Loucy (cell line): Measurements from ENCODE around the gene BPIFB3.

Experiments used
- H2AFZ ChIP-seq: fragments of 200-600 bp; sonication (generic); 2 replicates; pipeline ENCODE4 v1.6.0; 2016; ENCODE audit warnings: antibody characterized with exemption, mild to moderate bottlenecking, low read length, moderate library complexity
- H3F3A ChIP-seq: fragments of 200-600 bp; 2 replicates; pipeline ENCODE4 v1.6.0; 2016; ENCODE audit warnings: antibody characterized with exemption, low read depth, mild to moderate bottlenecking
- H3K27me3 ChIP-seq: fragments of 200-600 bp; sonication (generic); 2 replicates; pipeline ENCODE4 v1.6.1; 2014; ENCODE audit warnings: low read length, mild to moderate bottlenecking; ENCODE audit not compliant: insufficient read depth, poor library complexity, severe bottlenecking
- H3K36me3 ChIP-seq: fragments of 200-600 bp; sonication (generic); 2 replicates; pipeline ENCODE4 v1.6.1; 2016; ENCODE audit warnings: low read length; ENCODE audit not compliant: insufficient read depth
- H3K4me1 ChIP-seq: fragments of 200-600 bp; sonication (generic); 2 replicates; pipeline ENCODE4 v1.5.1; 2014; ENCODE audit warnings: low read length, mild to moderate bottlenecking; ENCODE audit not compliant: insufficient read depth, poor library complexity, severe bottlenecking
- H3K4me2 ChIP-seq: fragments of 200-600 bp; sonication (generic); 2 replicates; pipeline ENCODE4 v1.6.0; 2014; ENCODE audit warnings: antibody characterized with exemption, low read length, low read depth, mild to moderate bottlenecking; ENCODE audit not compliant: poor library complexity, severe bottlenecking
- H3K4me3 ChIP-seq: fragments of 200-600 bp; sonication (generic); 2 replicates; pipeline ENCODE4 v1.5.1; 2014; ENCODE audit warnings: low read length, mild to moderate bottlenecking, mixed read lengths; ENCODE audit not compliant: poor library complexity, severe bottlenecking
- H3K79me2 ChIP-seq: fragments of 200-600 bp; sonication (generic); 2 replicates; pipeline ENCODE4 v1.6.1; 2014; ENCODE audit warnings: low read length; ENCODE audit not compliant: insufficient read depth
- H3K9ac ChIP-seq: fragments of 200-600 bp; sonication (generic); 2 replicates; pipeline ENCODE4 v1.6.0; 2014; ENCODE audit warnings: mild to moderate bottlenecking, low read depth, low read length, moderate library complexity; ENCODE audit not compliant: poor library complexity, severe bottlenecking
- H3K9me2 ChIP-seq: fragments of 200-600 bp; sonication (generic); replicated peaks from 2 replicates; pipeline ENCODE4 v1.6.1; 2016; ENCODE audit warnings: low read depth, low read length, mixed read lengths
- H3K9me3 ChIP-seq: fragments of 200-600 bp; sonication (generic); 2 replicates; pipeline ENCODE4 v1.6.1; 2014; ENCODE audit warnings: mild to moderate bottlenecking, antibody characterized with exemption, low read length, low read depth; ENCODE audit not compliant: insufficient read depth
- H4K20me1 ChIP-seq: fragments of 200-600 bp; sonication (generic); 2 replicates; pipeline ENCODE4 v1.6.0; 2014; ENCODE audit warnings: antibody characterized with exemption, low read length, mild to moderate bottlenecking; ENCODE audit not compliant: insufficient read depth, poor library complexity, severe bottlenecking
- EZH2phosphoT487 ChIP-seq: fragments of 200-600 bp; IDR thresholded peaks from 2 replicates; pipeline ENCODE4 v1.6.1; 2018; ENCODE audit warnings: antibody characterized with exemption, mild to moderate bottlenecking, moderate library complexity, borderline replicate concordance
- TF ChIP-seq, protein P1 (sequence below): fragments of 200-600 bp; sonication (generic); conservative IDR thresholded peaks from 2 replicates; pipeline ENCODE4 v1.5.1; 2014; ENCODE audit warnings: mild to moderate bottlenecking, antibody characterized with exemption, low read length

BPIFB3 gene

DNA sequence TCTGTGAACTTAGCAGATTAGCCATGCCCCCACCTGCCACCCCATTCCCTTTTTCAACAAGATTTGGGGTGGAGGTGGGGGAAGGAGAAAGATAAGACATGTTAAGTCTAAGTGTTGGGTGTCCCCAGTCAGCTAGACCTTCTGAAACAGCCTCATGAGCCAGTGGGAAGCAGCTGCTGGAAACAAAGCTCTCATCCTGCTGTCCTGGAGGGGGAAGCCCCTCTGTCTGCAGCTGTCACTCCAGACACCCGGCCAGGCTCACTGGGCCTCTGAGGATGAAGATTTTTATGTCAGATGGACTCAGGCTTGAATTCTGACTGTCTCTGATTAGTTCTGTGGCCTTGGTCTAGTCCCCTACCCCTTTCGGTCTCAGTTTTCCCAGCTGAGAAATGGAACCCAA is 1.1 kb downstream of the BPIFB3 start:
- Histone ChIP-seq H3K36me3 (no peaks in the 10 kb centered on the region), H3K9me3 (no peaks in the 10 kb centered on the region), H3K9me2 (no peaks in the 10 kb centered on the region), H3K4me1 (no peaks in the 10 kb centered on the region), H3F3A (no peaks in the 10 kb centered on the region), H3K9ac (no peak overlapping the region), H2AFZ (no peak overlapping the region), H4K20me1 (no peaks in the 10 kb centered on the region), H3K79me2 (no peaks in the 10 kb centered on the region), H3K27me3 (no peaks in the 10 kb centered on the region), H3K4me2 (no peak overlapping the region), H3K4me3 (no peak overlapping the region)
- TF ChIP-seq, protein P1, sequence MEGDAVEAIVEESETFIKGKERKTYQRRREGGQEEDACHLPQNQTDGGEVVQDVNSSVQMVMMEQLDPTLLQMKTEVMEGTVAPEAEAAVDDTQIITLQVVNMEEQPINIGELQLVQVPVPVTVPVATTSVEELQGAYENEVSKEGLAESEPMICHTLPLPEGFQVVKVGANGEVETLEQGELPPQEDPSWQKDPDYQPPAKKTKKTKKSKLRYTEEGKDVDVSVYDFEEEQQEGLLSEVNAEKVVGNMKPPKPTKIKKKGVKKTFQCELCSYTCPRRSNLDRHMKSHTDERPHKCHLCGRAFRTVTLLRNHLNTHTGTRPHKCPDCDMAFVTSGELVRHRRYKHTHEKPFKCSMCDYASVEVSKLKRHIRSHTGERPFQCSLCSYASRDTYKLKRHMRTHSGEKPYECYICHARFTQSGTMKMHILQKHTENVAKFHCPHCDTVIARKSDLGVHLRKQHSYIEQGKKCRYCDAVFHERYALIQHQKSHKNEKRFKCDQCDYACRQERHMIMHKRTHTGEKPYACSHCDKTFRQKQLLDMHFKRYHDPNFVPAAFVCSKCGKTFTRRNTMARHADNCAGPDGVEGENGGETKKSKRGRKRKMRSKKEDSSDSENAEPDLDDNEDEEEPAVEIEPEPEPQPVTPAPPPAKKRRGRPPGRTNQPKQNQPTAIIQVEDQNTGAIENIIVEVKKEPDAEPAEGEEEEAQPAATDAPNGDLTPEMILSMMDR = no peak
- no peak for TF ChIP-seq EZH2phosphoT487

DNA sequence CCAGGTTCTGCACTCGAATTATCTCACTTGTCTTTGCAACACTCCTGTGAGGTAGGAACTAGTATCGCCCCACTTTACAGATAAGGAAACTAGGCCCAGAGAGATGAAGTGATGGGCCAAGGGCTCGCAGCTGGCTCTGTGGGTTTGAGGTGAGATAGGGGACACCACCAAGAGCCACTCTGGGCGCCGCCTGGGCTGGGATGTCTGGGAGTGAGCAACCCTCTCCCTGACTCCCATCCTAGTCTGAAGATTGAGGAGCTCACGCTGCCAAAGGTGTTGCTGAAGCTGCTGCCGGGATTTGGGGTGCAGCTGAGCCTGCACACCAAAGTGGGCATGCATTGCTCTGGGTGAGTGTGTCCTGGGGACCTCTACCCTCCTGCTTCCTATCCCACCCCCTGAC is 5.4 kb downstream of the BPIFB3 start:
- H3K4me3 ChIP-seq = no peak overlapping the region
- no peaks in the 10 kb centered on the region for H4K20me1 ChIP-seq
- H3F3A ChIP-seq = no peaks in the 10 kb centered on the region
- H3K36me3 ChIP-seq = no peaks in the 10 kb centered on the region
- TF ChIP-seq, protein P1 = no peak
- no peak for TF ChIP-seq EZH2phosphoT487
- H2AFZ ChIP-seq = no peak overlapping the region
- H3K9me2 ChIP-seq = no peaks in the 10 kb centered on the region
- no peaks in the 10 kb centered on the region for H3K9me3 ChIP-seq
- no peak overlapping the region for H3K4me2 ChIP-seq
- H3K9ac ChIP-seq = no peak overlapping the region
- H3K27me3 ChIP-seq = no peaks in the 10 kb centered on the region
- no peaks in the 10 kb centered on the region for H3K79me2 ChIP-seq
- no peaks in the 10 kb centered on the region for H3K4me1 ChIP-seq

DNA sequence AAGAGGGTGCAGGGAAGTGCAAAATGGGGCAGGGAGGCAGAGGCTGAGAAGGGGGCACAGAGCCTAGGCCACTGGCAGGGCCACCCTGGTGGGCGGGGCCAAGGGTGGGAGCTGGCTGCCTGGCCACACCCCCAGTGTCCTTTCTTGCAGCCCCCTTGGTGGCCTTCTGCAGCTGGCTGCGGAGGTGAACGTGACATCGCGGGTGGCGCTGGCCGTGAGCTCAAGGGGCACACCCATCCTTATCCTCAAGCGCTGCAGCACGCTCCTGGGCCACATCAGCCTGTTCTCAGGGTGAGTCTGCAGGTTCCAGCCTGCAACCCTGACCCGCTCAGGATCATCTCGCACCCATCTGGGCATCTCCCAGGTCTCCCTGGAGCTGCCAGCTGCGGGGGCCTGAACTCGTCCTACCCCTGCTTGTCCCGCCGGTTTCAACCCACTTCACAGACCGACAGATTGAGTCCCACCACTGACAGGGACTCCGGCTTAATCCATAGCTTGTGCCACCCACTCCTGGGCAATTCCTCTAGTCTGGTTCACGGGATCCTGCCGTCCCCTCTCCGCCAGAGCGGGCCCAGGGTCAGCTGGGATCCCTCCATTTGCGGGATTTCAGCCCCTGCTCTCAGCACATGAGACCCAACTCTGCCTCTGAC is 6.2 kb downstream of the BPIFB3 start:
- H3K9ac ChIP-seq = no peak overlapping the region
- no peaks in the 10 kb centered on the region for H3K79me2 ChIP-seq
- no peaks in the 10 kb centered on the region for H3K36me3 ChIP-seq
- no peaks in the 10 kb centered on the region for H3F3A ChIP-seq
- no peaks in the 10 kb centered on the region for H4K20me1 ChIP-seq
- no peaks in the 10 kb centered on the region for H3K9me3 ChIP-seq
- no peaks in the 10 kb centered on the region for H3K9me2 ChIP-seq
- H3K4me2 ChIP-seq = no peak overlapping the region
- H2AFZ ChIP-seq = no peak overlapping the region
- no peak overlapping the region for H3K4me3 ChIP-seq
- no peaks in the 10 kb centered on the region for H3K27me3 ChIP-seq
- H3K4me1 ChIP-seq = no peaks in the 10 kb centered on the region
- TF ChIP-seq EZH2phosphoT487 = no peak
- TF ChIP-seq, protein P1 = no peak
